Endometrium (tissue), 2 donors: Measurements from ENCODE around the gene AGAP3.

Source experiments
- FAIRE-seq: peaks from 2 replicates; lab custom pipeline; 2012; peaks lifted over from hg19 to GRCh38; lab: Jason Lieb, UNC
- donor health status: control.
- donor health status: control.

The AGAP3 gene

DNA sequence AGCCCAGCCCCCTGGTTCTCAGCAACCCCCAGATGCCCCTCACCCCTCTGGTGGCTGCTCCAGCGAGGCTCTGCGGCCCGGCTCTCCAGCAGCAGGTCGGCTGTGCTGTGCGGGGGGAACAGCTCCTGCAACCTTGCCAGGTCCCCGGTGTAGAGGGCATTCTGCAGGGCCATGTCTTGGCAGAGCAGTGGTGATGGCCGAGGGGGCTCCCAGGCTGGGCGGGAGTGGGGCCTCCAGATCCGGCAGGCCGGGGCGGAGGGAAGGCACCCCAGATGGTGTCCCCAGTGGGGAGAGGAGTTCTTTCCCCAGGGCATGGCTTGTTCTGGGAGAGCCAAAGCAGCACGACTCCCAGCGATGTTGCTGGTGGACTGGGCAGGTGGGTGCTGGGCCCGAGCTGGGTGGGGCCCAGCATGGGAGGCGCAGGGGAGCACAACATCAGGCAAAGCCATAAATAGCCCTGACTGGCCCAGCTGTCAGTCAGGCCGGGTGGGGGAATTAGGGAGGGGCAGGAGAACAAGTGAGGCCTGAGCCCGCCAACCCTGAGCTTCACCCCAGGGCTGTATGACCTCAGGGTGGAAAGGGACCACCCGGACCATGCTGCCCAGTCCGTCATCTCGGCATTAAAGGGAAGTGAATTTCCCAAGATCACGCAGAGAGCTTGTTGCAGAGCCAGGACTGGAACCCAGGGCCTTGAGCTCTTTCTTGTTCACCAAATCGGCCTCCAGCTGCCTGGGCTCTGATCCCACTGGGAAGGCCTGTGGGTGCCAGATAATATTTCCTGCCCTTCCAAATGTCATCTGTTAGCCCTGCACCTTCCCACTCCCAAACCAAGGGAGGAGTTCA, 101.4 kb downstream of the AGAP3 start:
- FAIRE-seq: no peak

DNA sequence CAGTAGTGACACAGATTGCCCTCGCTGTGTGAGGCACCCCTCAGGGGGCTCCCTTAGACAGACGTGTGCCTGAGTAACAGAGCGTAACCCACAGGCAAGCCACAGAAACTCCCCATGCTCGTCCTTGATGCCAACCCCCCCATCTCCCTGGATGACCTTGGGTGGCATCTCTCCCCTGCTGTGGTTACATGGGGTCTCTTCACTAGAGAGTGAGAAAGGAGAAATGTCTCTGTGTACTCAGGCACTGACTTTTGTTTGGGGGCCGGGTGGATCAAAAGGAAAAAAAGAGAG, 101.9 kb downstream of the AGAP3 start:
- no peak for FAIRE-seq

DNA sequence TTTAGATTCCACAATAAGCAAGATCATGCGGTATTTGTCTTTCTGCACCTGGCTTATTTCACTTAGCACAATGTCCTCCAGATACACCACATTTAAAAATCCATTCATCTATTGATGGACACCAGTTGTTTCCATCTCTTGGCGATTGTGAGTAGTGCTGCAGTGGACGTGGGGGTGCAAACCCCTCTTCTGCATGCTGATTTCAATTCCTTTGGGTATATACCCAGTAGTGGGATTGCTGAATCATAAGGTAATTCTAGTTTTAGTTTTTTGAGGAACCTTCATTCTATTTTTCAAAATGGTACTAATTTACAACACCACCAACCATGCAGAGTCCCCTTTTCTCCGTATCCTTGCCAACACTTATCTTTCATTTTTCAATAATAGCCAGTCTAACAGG, 102.8 kb downstream of the AGAP3 start:
- FAIRE-seq: no peak

DNA sequence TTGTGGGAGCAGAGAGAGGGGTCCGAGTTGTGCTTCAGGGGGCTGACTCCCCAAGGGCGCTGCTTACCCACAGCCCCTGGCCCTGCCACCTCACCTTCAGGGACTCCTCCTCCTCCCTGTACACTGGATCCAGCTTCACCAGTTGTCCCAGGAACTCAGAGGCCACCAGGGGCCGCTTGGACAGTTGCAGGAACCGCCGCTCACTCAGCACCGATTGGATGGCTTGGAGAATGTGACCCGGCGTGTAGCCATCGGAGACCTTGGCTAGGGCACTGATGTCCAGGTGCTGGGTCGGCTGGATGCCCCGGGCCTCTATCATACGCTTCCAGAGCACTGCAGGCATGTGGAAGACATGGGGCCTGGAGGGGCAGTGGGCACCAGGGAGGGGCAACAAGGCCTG, 105.3 kb downstream of the AGAP3 start:
- FAIRE-seq: no peak

DNA sequence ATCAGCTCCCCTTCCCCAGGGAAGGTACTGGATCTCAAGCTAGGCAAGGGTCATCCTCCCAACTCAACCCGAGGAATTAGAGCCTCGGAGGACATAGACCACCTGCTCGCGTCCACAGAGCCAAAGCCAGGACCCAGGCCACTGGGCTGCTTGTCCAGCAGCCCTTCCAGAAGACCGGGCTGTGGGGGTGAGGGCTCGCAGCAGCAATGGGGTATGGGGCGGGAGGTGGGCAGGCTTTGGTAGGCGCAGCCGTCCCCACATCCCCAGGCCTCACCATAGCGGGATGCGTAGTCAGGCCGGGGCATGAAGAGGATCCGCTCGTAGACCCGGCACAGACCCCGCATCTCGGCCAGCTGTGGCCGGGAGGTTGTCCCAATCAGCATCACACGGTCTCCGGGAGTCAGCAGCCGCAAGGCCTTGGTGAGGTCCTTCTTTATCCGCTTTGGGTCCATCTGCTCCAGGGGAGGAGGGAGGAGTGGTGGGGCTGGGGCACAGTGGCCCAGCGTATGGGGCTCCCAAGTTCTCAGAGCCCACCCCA, 105.8 kb downstream of the AGAP3 start:
- FAIRE-seq: no peak

GRCh38 chr7:151193203-151193978, 107.1 kb downstream of the AGAP3 start:
- FAIRE-seq: no peak
